Liver (tissue), 9 donors: ENCODE results near the gene DNM2. TPM values are rescaled to one million over a fixed set of nuclear protein-coding genes. Genes with fewer than 3 reads are reported as not detected.

Experiments used
- DNase-seq: peaks from one replicate; pipeline ENCODE4 v3.0.0-alpha.2; 2017; ENCODE audit warnings: low spot score
- H3K27ac ChIP-seq, 2 donors: one replicate each; pipeline ENCODE4 v1.7.0; 2013; ENCODE audit warnings: inconsistent platforms in 2 of 2, low read length in 2 of 2, control low read depth in 1 of 2, low read depth in 1 of 2, mild to moderate bottlenecking in 1 of 2
- H3K27me3 ChIP-seq, 4 donors: one replicate each; pipeline versions ENCODE4 v1.6.1 to v1.7.0; 2013; ENCODE audit warnings: low read length in 3 of 4, inconsistent platforms in 1 of 4, mild to moderate bottlenecking in 1 of 4, moderate library complexity in 1 of 4; ENCODE audit not compliant: control insufficient read depth in 4 of 4, insufficient read depth in 4 of 4
- H3K36me3 ChIP-seq, 4 donors: one replicate each; pipeline versions ENCODE4 v1.6.1 to v1.7.0; 2013; ENCODE audit warnings: low read length in 3 of 4, mild to moderate bottlenecking in 3 of 4, low read depth in 1 of 4, moderate library complexity in 1 of 4; ENCODE audit not compliant: control insufficient read depth in 4 of 4, insufficient read depth in 3 of 4
- H3K4me1 ChIP-seq, 4 donors: one replicate each; pipeline versions ENCODE4 v1.6.1 to v1.7.0; 2013; ENCODE audit warnings: low read length in 3 of 4, mild to moderate bottlenecking in 3 of 4, moderate library complexity in 1 of 4; ENCODE audit not compliant: control insufficient read depth in 4 of 4, insufficient read depth in 4 of 4
- H3K4me3 ChIP-seq, 3 donors: one replicate each; pipeline versions ENCODE4 v1.6.1 to v1.7.0; 2013; ENCODE audit warnings: low read length in 3 of 3, control low read depth in 1 of 3, low read depth in 1 of 3, mild to moderate bottlenecking in 1 of 3
- H3K9ac ChIP-seq, 2 donors: one replicate each; pipeline ENCODE4 v1.7.0; 2013; ENCODE audit warnings: low read length in 2 of 2, mild to moderate bottlenecking in 2 of 2, moderate library complexity in 2 of 2, control low read depth in 1 of 2, low read depth in 1 of 2
- H3K9me3 ChIP-seq, 4 donors: one replicate each; pipeline versions ENCODE4 v1.6.1 to v1.7.0; 2013; ENCODE audit warnings: low read length in 3 of 4; ENCODE audit not compliant: control insufficient read depth in 4 of 4
- ATF3 ChIP-seq: IDR thresholded peaks from 2 replicates; pipeline ENCODE4 v1.6.1; 2016; ENCODE audit warnings: antibody characterized with exemption
- CTCF ChIP-seq: fragments of 150-350 bp; IDR thresholded peaks from 2 replicates; pipeline ENCODE4 v1.5.1; 2017; ENCODE audit warnings: improper control_type of control experiment, low read depth, low read length; ENCODE audit not compliant: missing input control
- EGR1 ChIP-seq, 2 donors: IDR thresholded peaks; 2 replicates each; pipeline ENCODE4 v1.6.1; 2016 to 2018; ENCODE audit warnings: antibody characterized with exemption in 2 of 2, low read depth in 2 of 2
- FOXA2 ChIP-seq: IDR thresholded peaks from 2 replicates; pipeline ENCODE4 v1.6.1; 2016; ENCODE audit warnings: antibody characterized with exemption
- GABPA ChIP-seq, 2 donors: IDR thresholded peaks in 1 of 2; conservative IDR thresholded peaks in 1 of 2; 2 replicates each; pipeline ENCODE4 v1.6.1; 2016; ENCODE audit warnings: antibody characterized with exemption in 2 of 2, mild to moderate bottlenecking in 1 of 2, moderate library complexity in 1 of 2
- HNF4A ChIP-seq, 2 donors: conservative IDR thresholded peaks; 2 replicates each; pipeline ENCODE4 v1.6.1; 2016; ENCODE audit warnings: antibody characterized with exemption in 2 of 2, mild to moderate bottlenecking in 2 of 2
- HNF4G ChIP-seq: IDR thresholded peaks from 2 replicates; pipeline ENCODE4 v1.6.1; 2016; ENCODE audit warnings: antibody characterized with exemption
- JUND ChIP-seq, 2 donors: IDR thresholded peaks; 2 replicates each; pipeline ENCODE4 v1.6.1; 2016; ENCODE audit warnings: antibody characterized with exemption in 2 of 2
- MAX ChIP-seq: IDR thresholded peaks from 2 replicates; pipeline ENCODE4 v1.6.1; 2016; ENCODE audit warnings: antibody characterized with exemption
- RAD21 ChIP-seq, 2 donors: IDR thresholded peaks; 2 replicates each; pipeline ENCODE4 v1.6.1; 2016; ENCODE audit warnings: antibody characterized with exemption in 2 of 2, mild to moderate bottlenecking in 2 of 2
- REST ChIP-seq: IDR thresholded peaks from 2 replicates; pipeline ENCODE4 v1.6.1; 2016; ENCODE audit warnings: antibody characterized with exemption, mild to moderate bottlenecking
- RXRA ChIP-seq, 2 donors: IDR thresholded peaks; 2 replicates each; pipeline ENCODE4 v1.6.1; 2017 to 2018; ENCODE audit warnings: antibody characterized with exemption in 2 of 2, mild to moderate bottlenecking in 1 of 2
- SP1 ChIP-seq: IDR thresholded peaks from 2 replicates; pipeline ENCODE4 v1.6.1; 2018; ENCODE audit warnings: antibody characterized with exemption, mild to moderate bottlenecking
- TAF1 ChIP-seq: conservative IDR thresholded peaks from 2 replicates; pipeline ENCODE4 v1.6.1; 2016; ENCODE audit warnings: antibody characterized with exemption, mild to moderate bottlenecking
- YY1 ChIP-seq: IDR thresholded peaks from 2 replicates; pipeline ENCODE4 v1.6.1; 2016; ENCODE audit warnings: antibody characterized with exemption, mild to moderate bottlenecking
- ZBTB33 ChIP-seq: IDR thresholded peaks from 2 replicates; pipeline ENCODE4 v1.6.1; 2016; ENCODE audit warnings: antibody characterized with exemption
- WGBS: extraction: QIAGEN DNeasy Blood & Tissue Kit; methylation state at CpG from one replicate; pipeline ENCODE4 v1.1.7; 2013; 5-methylcytosine and 5-hydroxymethylcytosine counted together
- polyA plus RNA-seq, 2 donors: library from polyadenylated mRNA; stranded (reverse) in 1 of 2; unstranded in 1 of 2; fragments of 200-250 nt in 1 of 2; fragments of >200 nt in 1 of 2; fragmentation: Nextera tagmentation in 1 of 2; extraction: Ambion mirVana in 1 of 2; gene quantifications; one replicate each; pipeline versions ENCODE4 v1.2.1 to v1.2.3, GENCODE V29; 2013 to 2015
- total RNA-seq, 2 donors: library from RNA; depleted of rRNA; stranded (reverse); fragments of >200 nt; gene quantifications; one replicate each; pipeline ENCODE4 v1.2.3, GENCODE V29; 2014
- donor health status: healthy.
- donor health status: healthy.
- donor health status: healthy.
- donor health status: healthy.
- donor health status: healthy.

The DNM2 gene
- total and polyA plus RNA-seq, 4 donors, result 23.1 to 95.1 (median 59.1) TPM

- 98% methylated on average over 16 of the region's 16 CpGs for WGBS
- Histone ChIP-seq H3K27ac (no peak overlapping the region), H3K4me3 (no peak overlapping the region), H3K36me3 (peaks cover 0 to 15% (median 2%) of the 10 kb centered on the region in 4 donors), H3K9ac (no peak overlapping the region), H3K4me1 (peaks cover 0 to under 1% (median 0%) of the 10 kb centered on the region in 4 donors), H3K27me3 (no peaks in the 10 kb centered on the region), H3K9me3 (no peaks in the 10 kb centered on the region)
- TF ChIP-seq FOXA2, result no peak
- no peak for TF ChIP-seq JUND (IDR thresholded peaks at IDR 0.05)
- TF ChIP-seq ZBTB33, result no peak
- TF ChIP-seq ATF3, result no peak
- TF ChIP-seq EGR1 (IDR thresholded peaks at IDR 0.05; ENCODE audit: low read depth in 2 of 2), result no peak
- TF ChIP-seq REST, result no peak
- TF ChIP-seq TAF1, result no peak
- no peak for TF ChIP-seq CTCF
- no peak for TF ChIP-seq SP1
- TF ChIP-seq RAD21 (IDR thresholded peaks at IDR 0.05), result no peak
- no peak for TF ChIP-seq GABPA (IDR thresholded peaks at IDR 0.05 in 1 of 2, conservative IDR thresholded peaks at IDR 0.05 in 1 of 2)
- no peak for TF ChIP-seq YY1
- no peak for TF ChIP-seq RXRA (IDR thresholded peaks at IDR 0.05)
- TF ChIP-seq HNF4G, result no peak
- no peak for TF ChIP-seq MAX
- TF ChIP-seq HNF4A (conservative IDR thresholded peaks at IDR 0.05), result no peak
- no peak for DNase-seq
These were observed 10.4 kb upstream of the DNM2 start for GRCh38 chr19:10707440-10707839.

GRCh38 chr19:10708291-10708690, 9.6 kb upstream of the DNM2 start:
- peaks cover 0 to 20% (median 4%) of the 10 kb centered on the region in 4 donors for H3K36me3 ChIP-seq
- no peak for TF ChIP-seq FOXA2
- TF ChIP-seq CTCF, result no peak
- TF ChIP-seq HNF4G, result no peak
- TF ChIP-seq REST, result no peak
- TF ChIP-seq GABPA (IDR thresholded peaks at IDR 0.05 in 1 of 2, conservative IDR thresholded peaks at IDR 0.05 in 1 of 2), result no peak
- TF ChIP-seq HNF4A (conservative IDR thresholded peaks at IDR 0.05), result no peak
- no peak for TF ChIP-seq MAX
- no peak for DNase-seq
- no peak overlapping the region for H3K27ac ChIP-seq
- no peaks in the 10 kb centered on the region for H3K27me3 ChIP-seq
- H3K9me3 ChIP-seq, result no peaks in the 10 kb centered on the region
- WGBS, result 96% methylated on average over 7 of the region's 7 CpGs
- no peak overlapping the region for H3K4me3 ChIP-seq
- no peaks in the 10 kb centered on the region for H3K4me1 ChIP-seq
- no peak overlapping the region for H3K9ac ChIP-seq
